Measurements from ENCODE around the gene FBRS.
"Not testable (repeated sequence)": the region's sequence is repeated elsewhere in the genome, so short reads cannot be mapped to it uniquely, and the experiment has no call there.

The FBRS gene

DNA sequence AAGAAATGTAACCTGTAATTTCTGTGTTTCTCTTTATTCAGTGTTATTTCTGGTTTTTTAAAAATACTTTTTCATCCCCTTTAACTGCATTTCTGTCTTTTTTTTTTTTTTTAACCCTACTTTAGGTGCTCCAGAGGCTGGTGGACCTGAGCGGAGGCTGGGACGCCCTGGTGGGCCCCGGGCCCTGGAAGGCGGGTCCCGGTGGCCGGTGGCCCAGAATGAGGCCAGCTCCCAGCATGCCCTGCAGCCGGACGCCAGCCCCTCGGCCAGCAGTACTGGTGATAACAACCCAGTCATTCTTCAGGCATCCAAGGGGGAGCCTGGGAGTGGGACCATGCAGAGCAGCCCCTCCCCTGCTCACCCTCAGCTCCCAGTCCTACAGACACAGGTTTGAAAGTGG, 42.3 kb downstream of the FBRS start:
- no peak for DNase-seq

GRCh38 chr16:30700971-30701370, 42.7 kb downstream of the FBRS start:
- no peak for DNase-seq

DNA sequence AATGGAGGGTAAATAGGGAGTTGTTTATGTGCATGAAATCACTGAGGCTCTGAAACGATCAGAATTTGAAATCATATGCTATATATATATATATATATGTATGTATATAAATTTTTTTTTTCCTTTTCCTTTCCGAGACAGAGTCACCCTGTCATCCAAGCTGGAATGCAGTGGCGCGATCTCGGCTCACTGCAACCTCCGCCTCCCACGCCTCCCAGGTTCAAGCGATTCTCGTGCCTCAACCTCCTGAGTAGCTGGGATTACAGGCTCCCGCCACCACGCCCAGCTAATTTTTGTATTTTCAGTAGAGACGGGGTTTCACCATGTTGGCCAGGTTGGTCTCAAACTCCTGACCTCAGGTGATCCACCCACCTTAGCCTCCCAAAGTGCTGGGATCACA, 44.8 kb downstream of the FBRS start:
- not testable (repeated sequence) for DNase-seq

DNA sequence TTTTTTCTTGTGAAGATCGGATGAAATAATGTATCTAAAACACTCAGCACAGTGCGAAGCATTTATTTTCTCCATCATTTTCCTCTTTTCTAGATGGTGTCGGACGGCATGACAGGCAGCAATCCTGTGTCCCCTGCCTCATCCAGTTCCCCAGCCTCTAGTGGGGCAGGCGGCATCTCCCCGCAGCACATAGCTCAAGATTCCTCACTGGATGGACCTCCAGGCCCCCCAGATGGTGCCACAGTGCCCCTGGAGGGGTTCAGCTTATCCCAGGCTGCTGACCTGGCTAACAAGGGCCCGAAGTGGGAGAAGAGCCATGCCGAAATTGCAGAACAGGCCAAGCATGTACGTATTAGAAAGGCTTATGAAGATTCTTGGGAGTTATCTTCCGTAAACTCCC, 45.7 kb downstream of the FBRS start:
- DNase-seq: no peak

GRCh38 chr16:30706046-30706445, 47.8 kb downstream of the FBRS start:
- no peak for DNase-seq

- no peak for DNase-seq
Observed at GRCh38 chr16:30710971-30711370, 52.7 kb downstream of the FBRS start.

- DNase-seq: no peak
Observed at GRCh38 chr16:30711712-30712111, 53.5 kb downstream of the FBRS start.

DNA sequence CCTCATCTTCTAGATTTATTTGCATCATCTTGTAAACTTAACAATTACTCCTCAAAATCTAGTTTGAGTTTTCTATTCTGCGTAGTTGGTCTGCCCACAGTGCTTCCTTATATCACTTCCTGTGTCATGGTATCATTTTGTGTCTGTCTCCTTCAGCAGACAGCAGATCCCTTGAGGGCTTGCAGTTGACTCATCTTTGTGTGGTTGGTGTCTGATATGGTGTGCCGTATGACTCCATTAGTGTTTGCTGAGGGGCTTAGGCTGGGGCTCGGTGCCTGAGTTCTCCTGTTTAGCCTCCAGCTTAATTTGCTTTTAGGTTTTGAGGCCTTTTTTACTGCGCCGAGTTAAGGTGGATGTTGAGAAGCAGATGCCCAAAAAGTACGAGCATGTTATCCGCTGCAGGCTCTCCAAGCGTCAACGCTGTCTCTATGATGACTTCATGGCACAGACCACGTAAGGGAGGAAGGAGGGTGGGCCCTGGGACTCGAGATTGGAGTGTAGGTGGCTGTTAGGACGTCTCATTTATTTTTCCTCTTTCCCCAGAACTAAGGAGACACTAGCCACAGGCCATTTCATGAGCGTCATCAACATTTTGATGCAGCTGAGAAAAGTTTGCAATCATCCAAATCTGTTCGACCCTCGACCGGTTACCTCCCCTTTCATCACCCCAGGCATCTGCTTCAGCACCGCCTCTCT, 57.7 kb downstream of the FBRS start:
- peak; percentile 47 to 73 for DNase-seq

GRCh38 chr16:30720086-30720485, 61.9 kb downstream of the FBRS start:
- no peak for DNase-seq

Data from Kasumi-1 (cell line).